ENCODE measurements around the gene CALHM3. TPM values are rescaled to one million over a fixed set of nuclear protein-coding genes. Genes with fewer than 3 reads are reported as not detected.

Gene CALHM3
- polyA plus RNA-seq, 1 donor, result not detected

GRCh38 chr10:103449208-103450144 lies 29.6 kb downstream of the CALHM3 start:
- DNase-seq, result no peak

- DNase-seq, result no peak
Observed at GRCh38 chr10:103448746-103449145, 30.3 kb downstream of the CALHM3 start.

- DNase-seq, result no peak
Observed at GRCh38 chr10:103447187-103447586, 31.9 kb downstream of the CALHM3 start.

GRCh38 chr10:103445767-103446567 lies 33.1 kb downstream of the CALHM3 start:
- no peak for DNase-seq

- no peak for DNase-seq
Observed at GRCh38 chr10:103445366-103445765, 33.7 kb downstream of the CALHM3 start.

GRCh38 chr10:103444478-103444877 lies 34.6 kb downstream of the CALHM3 start:
- no peak for DNase-seq

- no peak for DNase-seq
Observed at GRCh38 chr10:103443475-103444185, 35.4 kb downstream of the CALHM3 start.

- peak; percentile 31 for DNase-seq
Observed at GRCh38 chr10:103442031-103442461, 37.0 kb downstream of the CALHM3 start.

GRCh38 chr10:103441611-103442010 lies 37.4 kb downstream of the CALHM3 start:
- no peak for DNase-seq

GRCh38 chr10:103441206-103441605 lies 37.8 kb downstream of the CALHM3 start:
- no peak for DNase-seq

- no peak for DNase-seq
Observed at GRCh38 chr10:103440416-103440815, 38.6 kb downstream of the CALHM3 start.

GRCh38 chr10:103439776-103440175 lies 39.3 kb downstream of the CALHM3 start:
- no peak for DNase-seq

- DNase-seq, result no peak
Observed at GRCh38 chr10:103433858-103434257, 45.2 kb downstream of the CALHM3 start.

- no peak for DNase-seq
Observed at GRCh38 chr10:103431902-103432301, 47.1 kb downstream of the CALHM3 start.

- no peak for DNase-seq
Observed at GRCh38 chr10:103429647-103430046, 49.4 kb downstream of the CALHM3 start.

- DNase-seq, result no peak
Observed at GRCh38 chr10:103428989-103429643, 49.9 kb downstream of the CALHM3 start.

- no peak for DNase-seq
Observed at GRCh38 chr10:103427866-103428265, 51.2 kb downstream of the CALHM3 start.

GRCh38 chr10:103423748-103424147 lies 55.3 kb downstream of the CALHM3 start:
- DNase-seq, result no peak
